Midbrain (tissue), 1 donor: ENCODE measurements around the gene LRP1-AS.

Experiments used
- DNase-seq: peaks from one replicate; lab custom pipeline; 2025; lab: John Stamatoyannopoulos, UW

LRP1-AS gene

DNA sequence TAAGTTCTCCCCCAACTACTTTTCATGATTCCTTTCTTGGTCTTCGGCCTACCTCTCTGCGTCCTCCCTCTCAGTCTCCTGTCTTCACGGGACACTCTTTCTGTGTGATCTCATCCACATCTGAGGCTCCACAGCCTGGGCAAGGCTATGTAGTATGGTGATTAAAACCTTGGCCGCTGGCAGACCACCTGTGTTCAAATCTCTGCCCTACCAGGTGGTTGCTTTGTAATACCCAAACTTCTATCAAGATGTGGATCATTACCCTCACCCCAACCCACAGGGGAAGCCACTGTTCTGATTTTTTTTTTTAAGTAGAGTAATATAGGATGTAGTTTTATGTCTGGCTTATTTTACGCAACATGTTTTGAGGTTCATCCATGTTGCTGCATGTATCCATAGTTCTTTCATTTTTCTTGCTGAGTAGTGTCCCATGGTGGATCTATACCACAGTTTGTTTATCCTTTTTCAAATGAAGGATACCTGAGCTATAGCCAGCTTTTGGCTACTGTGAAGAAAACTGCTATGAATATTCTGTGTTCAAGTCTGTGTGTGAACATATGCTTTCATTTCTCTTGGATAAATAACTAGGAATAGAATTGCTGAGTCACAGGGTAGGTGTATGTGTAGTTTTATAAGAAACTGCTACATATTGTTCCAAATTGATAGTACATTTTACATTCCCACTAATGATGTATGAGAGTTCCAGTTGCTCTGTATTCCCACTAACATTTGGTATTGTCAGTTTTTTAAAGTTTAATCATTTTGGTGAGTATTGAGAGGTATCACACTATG, 27.9 kb downstream of the LRP1-AS start:
- DNase-seq, result no peak

DNA sequence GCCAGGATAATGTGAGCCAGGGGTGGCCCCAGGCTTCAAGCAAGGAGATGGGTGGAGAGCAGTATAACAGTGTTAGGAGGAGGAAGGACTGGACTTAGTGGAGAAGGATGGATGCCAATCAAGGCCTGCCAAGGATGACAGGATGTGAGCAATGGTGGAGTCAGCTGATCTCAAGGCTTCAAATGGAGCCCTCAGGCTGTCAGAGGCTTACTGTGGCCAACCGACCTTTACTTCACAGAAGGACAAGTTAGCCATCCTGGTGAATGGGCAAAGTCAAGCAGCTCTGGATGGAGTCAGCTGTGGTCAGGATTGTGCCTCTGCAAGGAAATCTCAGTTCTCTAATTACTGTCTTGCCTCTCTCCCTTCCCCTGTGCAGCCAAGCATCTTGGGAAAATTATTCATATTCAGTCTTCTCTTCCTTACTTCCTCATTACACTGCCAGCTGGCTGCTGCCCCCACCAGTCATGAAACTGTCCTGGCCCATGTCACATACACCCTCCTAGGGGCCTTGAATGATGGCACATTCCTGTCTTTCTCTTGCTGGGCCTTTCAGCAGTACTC, 28.6 kb downstream of the LRP1-AS start:
- DNase-seq, result no peak

DNA sequence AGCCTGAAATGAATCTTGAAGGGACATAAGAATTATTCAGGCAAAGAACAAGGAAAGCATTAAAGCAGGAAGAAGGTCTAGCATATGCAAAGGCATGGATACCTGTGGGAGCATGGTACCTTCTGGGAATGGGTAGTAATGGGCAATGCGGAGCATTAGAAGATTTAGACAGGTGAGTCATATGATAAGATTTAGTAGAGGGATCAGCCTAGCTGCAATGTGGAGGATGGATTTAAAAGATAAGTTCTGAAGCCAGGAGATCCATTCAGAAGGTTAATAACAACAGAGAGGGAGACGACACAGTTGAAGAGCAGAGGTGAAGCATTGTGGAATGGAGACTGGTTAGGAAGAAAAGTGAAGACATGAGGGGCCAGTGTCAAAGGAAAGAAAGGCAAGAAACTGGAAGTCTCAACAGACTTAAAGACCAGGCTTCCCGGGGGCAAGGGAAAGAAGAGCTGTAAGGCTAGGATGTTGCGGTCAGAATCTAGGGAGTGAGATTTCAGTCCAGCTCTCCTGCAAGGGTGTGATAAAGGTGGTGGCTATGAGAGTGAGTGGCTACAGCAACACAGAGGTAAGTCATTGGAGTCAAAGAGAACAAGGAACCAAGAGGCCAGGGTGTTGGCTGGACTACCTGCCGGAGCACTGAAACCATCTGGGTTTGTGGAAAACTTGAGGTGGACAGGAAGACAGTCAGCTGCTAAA, 30.7 kb downstream of the LRP1-AS start:
- no peak for DNase-seq

DNA sequence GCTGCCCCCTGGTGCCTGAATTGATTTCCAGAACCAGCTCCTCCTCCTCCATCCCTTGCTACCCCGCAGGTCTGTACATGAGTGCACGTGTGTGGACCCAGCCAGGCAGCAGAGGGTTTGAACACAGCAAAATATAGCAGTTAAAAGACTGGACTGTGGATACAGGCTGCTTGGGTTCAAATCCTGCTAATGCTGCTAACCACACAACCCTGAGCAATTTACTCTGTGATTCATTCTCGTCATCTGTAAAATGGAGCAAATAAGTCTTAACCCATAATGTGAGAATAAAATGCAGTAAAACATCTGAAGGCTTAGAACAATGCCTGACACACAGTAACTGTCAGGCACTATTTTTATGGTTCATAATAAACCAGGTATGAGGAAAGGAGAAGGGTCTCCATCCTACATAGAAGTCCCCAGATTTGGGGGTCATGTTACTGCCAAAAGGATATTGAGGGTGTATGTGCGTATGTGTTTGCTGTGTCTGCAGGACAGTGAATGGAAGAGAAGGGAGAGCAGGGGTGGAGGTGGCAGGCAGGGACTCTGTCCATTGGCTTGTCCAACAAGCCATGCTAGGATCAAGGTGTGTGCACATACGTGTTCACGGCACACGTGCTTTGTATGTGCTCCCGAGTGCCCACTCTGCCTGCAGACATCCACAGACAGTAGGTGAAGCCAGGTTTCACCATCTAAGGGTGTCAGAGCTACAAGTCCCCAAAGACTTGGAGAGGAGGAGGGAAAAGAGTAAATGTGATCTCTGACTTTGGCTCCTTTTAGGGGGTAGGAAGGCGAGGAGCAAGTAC, 34.7 kb downstream of the LRP1-AS start:
- no peak for DNase-seq

DNA sequence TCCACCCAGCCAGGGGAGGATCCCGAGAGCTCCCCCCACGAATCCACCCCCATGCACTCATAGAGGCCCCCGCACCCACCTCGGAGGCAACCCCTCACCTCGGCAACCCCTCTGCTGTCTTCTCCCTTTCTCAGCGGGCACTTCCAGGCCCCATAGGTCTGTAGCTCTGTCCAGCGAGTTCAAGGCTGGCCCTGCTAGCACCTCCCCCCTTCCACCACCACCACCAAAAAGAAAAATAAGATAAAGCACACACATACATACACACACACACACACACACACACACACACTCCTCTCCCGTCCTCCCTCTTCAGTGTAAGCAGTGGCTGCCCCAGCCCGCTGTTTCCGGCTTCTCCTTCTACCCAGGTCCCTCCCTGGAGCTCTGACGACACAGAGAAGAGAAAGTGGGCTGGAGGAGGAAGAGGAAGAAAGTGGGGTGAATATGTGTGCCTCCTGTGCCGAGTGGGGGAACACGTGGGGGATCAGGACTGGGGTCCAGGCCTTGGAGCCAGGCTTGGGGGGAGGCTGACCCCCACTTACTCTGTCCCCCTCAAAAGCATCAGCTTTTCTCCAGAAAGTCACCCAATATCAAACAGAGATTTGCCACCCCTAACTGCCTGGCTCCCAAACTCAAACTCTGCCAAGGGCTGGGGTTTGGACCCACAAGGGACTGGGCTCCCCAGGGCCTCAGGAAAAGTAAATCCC, 36.2 kb downstream of the LRP1-AS start, which contains the start of gene STAT6:
Gene STAT6, minus strand, starts transcription at position 332 of the 704 bp plus-strand sequence. CDS start 3,084 bp downstream, outside the sequence.
- peak; percentile 47 for DNase-seq

DNA sequence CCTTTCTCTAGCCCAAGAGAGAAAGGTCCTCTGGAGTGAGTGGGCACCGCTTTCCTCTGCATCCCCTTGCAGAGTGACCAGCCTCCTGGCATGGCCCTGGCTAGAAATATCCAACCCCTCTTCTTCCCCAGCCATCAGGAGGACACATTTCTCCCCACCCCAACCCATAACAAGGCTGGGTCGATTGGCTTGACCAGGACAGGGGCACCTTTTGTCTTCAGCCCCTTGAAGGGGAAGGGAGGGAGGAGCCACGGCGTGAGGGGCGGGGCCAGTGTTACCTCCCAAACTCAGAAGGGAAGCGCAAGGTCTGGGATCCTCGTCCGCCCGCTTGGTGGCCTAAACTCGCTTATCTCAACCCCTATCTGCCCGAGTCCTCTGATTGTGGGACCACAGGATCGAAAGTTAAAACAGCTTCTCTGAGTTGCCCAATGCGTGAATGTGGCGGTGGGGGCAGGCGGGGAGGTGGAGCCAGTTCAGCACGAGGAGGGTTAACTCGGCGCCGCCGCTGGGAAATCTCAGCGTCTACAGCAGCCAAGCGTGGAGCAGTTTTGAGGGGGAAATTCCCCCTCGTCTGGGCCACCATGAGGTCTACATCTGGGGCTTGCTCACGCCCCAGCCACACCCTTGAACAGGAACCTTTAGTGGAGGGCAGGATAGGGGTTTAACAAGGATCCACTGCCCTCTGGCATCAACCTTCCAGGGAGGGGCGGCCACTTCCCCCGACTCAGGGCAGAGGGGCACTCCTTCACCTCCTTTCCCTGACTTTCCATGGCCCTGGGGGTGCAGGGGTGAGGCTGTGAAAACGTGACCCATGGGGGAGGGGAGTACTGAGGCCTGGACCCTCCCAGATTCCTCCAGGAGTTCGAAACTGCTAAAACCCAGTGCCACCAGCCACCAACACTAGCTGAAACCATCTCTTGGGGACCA, 37.1 kb downstream of the LRP1-AS start:
- DNase-seq, result no peak

DNA sequence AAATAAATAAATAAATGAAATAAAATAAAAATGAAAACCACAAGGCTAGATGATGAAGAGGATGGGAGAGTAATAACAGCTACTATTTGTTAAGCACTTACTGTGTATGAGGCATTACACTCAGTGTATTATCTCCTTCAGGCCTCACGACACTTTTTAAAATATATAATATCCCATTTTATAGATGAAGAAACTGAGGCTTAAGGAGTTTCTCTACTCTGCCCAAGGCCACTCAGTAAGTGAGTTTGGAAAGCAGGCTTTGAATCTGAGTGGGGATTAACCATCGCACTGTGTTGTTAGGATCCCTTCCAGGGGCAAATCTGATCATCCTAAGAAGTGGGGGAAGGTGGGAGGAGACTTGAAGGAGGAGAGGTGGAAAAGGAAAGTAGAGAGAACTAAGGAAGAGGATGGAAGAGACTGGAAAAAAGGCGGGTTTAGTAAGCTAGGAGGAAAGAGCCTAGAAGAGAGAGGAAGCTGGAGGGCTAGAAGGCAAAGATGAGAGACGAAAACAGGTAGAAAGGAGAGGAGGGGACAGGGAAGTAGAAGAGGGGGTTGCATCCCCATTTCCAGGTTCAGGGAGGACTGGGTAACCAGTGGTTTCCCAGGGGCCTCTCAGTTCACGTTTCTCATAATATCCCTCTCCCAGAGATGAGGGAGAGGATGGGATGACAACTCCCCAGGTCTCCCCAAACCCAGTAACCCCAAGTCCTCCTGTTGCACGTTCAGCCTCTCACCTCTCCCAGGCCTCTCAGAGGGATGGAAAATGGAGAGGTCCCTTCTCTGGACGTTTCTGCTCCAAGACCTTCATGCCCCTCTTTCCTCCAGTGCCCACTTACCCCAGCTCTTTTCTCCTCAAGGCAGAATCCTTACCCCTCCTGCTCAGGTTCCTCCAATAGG, 38.0 kb downstream of the LRP1-AS start:
- DNase-seq, result no peak

DNA sequence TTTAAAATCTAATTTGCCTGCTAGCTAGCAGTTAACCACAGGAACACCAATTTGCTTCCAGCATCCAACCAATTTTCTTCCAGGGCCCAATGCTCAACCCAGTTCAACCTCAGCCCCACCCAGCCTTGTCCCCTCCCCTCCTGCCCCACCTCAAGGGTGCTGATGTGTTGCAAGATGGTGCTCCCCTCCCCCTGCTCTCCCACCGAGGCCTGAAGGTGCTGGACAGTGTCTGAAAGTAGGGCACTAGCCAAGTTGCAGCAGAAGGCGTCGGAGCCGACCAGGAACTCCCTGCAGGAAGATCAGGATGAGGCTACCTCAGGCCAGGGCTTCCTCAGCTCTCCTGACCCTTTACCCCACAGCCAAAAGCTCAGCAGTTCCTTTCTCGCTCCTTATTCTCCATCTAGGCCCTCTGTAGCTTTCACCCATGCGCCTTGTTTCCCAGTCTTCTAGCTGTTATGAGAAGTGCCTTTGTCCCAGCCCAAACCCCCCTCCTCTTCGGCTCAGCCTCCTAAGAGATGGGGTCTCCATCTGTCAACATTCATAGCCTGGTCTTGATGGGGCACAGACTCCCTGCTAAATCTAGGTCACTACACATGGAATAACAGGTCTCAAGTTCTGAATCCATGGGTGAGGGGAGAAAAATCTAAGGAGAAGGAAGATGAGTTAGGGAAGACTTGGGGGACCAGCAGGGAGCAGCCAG, 39.8 kb downstream of the LRP1-AS start:
- DNase-seq, result no peak

DNA sequence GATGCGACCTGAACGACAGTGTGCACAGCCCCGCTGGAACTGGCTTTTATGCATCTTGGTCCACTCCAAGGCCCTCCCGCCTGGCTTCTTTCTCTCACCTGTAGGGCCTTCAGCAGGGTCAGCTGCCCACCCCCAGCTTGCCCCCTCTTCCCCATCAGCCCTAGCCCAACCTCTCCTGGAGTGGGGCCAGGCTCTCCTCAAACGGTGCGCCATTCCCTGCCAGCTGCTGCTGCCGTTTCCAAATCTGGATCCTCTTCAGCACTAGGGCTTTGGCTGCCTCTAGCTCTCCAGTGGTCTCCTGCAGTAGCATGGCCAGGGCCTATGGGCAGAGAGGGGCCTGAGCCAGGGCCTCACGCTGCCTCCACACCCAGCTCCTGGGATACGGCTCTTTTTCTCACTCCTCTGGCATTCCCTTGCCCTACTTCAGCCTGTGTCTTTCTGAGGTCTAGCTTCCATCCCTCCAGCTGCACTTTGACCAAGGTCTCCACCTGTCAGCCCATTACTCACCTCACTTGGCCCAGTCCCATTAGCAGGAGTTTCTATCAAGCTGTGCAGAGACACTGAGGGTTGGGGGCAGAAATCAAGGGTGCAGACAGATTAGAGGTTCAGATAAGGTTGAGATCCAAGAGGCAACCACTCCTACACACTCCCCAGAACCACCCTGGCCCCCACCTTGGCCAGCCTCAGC, 41.3 kb downstream of the LRP1-AS start:
- DNase-seq, result no peak

DNA sequence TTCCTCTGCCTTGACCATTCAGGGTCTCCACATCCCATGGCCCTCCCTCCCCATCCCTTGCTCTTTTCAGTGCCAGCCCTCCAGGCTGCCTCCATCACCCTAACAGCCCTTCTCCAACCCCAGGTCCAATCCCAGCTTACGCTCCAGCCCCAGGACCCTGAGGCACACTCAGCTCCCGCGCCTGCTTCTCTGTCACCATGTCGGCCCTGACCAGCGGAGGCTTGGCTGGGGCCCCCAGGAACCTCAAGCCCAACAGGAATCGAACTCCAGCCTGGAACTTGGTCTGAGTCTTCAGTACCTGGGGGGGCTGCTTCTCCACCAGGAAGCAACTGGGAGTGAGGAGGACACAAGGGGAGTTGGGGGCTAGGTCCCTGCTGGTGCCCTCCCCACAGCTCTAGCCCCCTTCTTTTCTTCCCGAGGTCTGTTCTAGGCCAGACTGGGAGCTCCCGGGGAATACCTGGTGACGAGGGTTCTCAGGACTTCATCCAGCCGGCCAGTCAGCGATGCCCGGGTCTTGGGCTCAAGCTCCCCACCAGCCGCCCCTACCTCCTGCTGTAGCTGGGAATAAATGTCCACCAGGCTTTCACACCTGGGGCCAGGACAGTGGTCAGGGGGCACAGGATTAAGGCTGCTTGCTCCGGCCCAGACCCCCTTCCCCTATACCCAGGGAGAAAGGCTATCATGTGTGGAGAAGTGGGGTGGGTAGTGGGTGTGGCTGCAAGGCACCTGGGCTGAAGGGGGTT, 42.2 kb downstream of the LRP1-AS start:
- DNase-seq, result no peak

DNA sequence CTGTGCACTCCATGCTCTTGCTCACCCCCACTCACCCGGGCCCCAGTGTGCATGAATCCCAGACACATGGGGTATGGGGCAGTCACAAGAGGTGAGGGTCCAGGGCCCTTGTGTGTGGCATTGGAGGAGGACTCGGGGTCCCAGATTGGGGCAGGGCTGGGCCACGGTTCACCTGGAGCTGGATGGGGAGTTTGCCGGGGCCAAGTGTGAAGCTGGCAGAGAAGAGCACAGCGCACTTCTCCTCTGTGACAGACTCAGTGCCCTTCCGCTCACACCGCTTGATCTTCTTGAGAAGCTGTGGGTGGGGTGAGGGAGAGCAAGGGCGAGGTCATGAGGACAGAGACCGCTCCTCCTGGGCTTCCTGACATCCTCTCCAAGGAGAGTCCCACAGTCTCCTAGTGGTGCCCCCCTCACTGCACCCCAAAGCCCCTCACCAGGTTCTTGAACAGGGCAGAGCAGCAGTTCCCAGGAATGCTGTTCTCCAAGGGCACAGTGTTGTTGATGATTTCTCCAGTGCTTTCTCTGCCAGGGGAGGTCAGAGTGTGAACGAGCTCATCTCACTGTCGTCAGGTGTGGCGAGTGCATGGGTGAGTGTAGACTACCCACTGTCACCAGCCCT, 43.0 kb downstream of the LRP1-AS start:
- DNase-seq, result no peak

DNA sequence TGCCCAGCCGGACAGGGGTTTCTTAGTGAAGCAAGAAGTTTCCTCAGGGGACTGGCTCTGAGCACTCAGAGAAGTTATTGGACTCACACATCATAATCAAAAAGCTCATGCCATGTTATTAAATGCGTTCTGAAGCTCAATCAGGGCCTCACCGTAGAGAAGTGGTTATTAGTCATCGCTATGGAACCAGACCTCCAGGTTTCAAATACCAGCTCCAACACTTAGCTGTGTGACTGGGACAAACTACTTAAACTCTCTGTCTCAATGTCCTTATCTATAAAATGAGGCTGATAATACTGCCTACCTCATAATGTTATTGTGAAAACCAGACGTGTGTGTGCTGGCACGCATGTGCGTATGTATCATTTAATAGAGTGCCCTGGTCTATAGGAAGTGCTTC, 43.6 kb downstream of the LRP1-AS start:
- no peak for DNase-seq

DNA sequence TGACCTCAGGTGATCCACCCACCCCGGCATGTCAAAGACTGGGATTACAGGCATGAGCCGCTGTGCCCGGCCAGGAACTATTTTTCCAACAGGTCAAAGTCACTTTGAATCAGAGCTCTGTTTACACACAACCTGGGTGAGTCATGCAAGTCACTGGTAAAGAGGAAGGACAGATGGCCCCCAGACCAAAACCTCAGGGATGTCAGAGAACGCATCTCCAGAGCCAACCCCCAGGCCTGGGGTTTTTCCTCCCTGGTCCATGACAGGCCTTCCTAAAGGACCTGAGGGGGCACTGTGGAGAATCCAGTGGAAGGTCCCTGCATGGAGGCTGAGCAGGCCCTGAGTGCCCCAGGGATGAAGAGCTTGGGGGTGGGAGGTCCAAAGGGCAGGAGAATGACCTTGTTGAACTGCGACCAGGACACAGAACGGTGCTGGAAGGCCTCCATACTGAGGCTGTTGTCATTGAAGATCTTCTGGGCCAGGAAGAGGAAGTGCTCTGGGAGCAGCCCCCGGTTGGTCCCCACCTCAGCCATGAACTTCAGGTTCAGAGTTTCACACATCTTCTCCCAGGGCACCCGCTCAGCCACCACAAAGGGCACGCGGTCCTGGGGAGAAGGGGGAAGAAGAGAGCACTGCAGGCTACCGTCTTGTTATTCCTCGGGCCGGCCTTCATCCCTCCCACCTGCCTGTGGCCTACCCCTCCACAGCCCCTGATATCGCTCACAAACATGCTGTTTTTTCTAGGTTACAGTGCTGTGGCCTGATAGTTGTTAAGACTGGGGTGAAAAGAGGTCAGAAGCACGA, 45.3 kb downstream of the LRP1-AS start:
- no peak for DNase-seq

DNA sequence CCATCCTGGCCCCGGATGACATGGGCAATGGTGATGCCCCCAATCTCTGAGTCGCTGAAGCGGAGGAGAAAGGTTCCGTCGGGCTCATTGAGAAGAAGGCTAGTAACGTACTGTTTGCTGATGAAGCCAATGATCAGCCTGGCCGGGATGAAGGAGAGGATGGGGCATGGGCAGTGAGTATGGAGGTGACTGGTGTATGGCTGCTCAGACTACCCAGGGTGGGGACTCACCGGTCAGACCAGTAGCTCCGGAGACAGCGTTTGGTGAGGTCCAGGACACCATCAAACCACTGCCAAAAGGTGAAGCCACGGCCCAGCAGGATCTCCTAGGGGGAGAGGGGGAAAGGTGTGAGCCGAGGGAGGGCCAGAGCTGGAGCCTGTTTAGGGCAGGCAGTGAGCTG, 47.7 kb downstream of the LRP1-AS start:
- DNase-seq, result no peak

DNA sequence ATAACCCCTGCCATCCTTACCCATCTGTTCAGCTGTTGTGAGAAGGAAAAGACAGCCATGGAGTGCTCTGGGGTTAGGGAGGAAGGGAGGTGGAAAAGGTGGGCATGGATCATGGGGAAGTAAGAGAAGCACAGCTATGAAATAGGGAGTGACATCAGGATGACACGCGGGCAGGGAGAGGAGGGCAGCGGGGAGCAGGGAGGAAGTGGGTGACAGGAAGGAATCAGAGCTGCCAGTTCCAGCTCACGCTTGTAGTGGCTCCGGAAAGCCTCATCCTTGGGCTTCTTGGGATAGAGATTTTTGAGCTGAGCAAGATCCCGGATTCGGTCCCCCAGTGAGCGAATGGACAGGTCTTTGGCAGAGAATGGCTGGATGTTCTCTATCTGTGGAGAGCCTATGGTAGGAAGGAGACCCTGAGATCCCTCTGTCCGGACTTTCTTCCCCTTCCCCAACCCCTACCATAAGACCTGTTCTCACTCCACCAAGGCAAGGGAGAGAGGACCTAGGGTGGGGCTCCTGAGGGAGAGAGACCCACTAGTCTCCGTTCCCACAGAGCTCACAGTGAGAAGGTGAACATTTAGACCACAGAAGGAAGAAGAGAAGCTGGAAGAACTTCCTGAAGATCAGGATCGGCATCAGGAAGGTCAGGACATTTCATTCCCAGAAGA, 48.2 kb downstream of the LRP1-AS start:
- DNase-seq, result no peak

DNA sequence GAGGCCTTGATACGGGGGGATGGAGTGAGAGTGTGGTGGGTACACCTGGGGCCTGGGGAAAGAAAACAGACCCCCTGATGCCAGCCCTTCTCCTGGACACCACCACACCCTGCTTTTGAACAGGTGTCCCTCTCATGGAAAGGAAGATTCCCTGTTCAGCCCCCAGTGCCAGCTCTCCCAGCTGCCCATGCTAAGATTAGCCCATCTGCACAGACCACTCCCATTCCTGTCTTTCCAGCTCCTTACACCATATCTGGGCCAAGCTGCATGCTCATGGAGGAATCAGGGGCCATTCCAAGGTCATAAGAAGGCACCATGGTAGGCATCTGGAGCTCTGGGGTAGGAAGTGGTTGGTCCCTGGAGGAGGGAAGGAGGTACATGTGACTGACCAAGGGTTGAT, 48.9 kb downstream of the LRP1-AS start:
- no peak for DNase-seq
